Mesodermal cell (in vitro differentiated cells): ENCODE measurements around the gene TIGD2.

Experiments
- H3K27ac ChIP-seq: 2 replicates; pipeline ENCODE4 v1.7.0; 2013; ENCODE audit warnings: mild to moderate bottlenecking, low read depth, low read length, moderate library complexity; ENCODE audit not compliant: severe bottlenecking
- H3K36me3 ChIP-seq: 2 replicates; pipeline ENCODE4 v1.7.1; 2013; ENCODE audit warnings: mild to moderate bottlenecking, low read length, moderate library complexity; ENCODE audit not compliant: control insufficient read depth, insufficient read depth
- H3K4me1 ChIP-seq: one replicate; pipeline ENCODE4 v1.7.1; 2013; ENCODE audit warnings: mild to moderate bottlenecking, low read length; ENCODE audit not compliant: insufficient read depth, control insufficient read depth, poor library complexity, severe bottlenecking
- H3K4me3 ChIP-seq: 2 replicates; pipeline ENCODE4 v1.7.0; 2013; ENCODE audit warnings: low read length, control low read depth, mild to moderate bottlenecking; ENCODE audit not compliant: insufficient read depth, poor library complexity, severe bottlenecking; ENCODE audit errors: extremely low read depth
- H3K9me3 ChIP-seq: 2 replicates; pipeline ENCODE4 v1.7.1; 2013; ENCODE audit warnings: mild to moderate bottlenecking, low read length, moderate library complexity; ENCODE audit not compliant: control insufficient read depth
- WGBS, 2 experiments: methylation state at CpG; one replicate each; pipeline ENCODE4 v1.1.5; 2013; ENCODE audit warnings: missing lambda C conversion rate in 2 of 2; ENCODE audit not compliant: insufficient coverage in 2 of 2; 5-methylcytosine and 5-hydroxymethylcytosine counted together

TIGD2 gene

GRCh38 chr4:89162496-89162895, 51.2 kb downstream of the TIGD2 start:
- no peak overlapping the region for H3K4me3 ChIP-seq
- 50 to 82% methylated on average over 1 of the region's 3 CpGs for WGBS, 2 experiments
- no peaks in the 10 kb centered on the region for H3K36me3 ChIP-seq
- no peaks in the 10 kb centered on the region for H3K4me1 ChIP-seq
- no peak overlapping the region for H3K27ac ChIP-seq
- H3K9me3 ChIP-seq: no peaks in the 10 kb centered on the region

DNA sequence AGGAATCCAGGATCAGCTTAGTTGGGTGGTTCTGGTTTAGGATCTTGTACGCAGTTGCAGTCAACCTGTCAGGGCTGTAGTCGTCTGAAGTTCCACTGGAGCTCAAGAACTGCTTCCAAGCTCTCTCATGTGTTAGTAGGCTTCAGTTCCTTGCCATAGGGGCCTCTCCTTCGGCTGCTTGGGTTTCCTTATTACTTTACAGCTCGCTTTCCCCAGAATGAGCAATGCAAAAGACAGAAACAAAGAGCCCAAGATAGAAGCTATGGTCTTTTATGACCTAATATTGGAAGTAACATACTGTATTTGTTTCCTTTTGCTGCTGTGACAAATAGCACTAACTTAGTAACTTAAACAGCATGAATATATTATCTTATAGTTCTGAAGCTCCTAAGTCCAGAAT, 51.7 kb downstream of the TIGD2 start:
- no peaks in the 10 kb centered on the region for H3K9me3 ChIP-seq
- no peak overlapping the region for H3K27ac ChIP-seq
- 91 to 92% methylated on average over 2 to 3 of the region's 4 CpGs for WGBS, 2 experiments
- no peak overlapping the region for H3K4me3 ChIP-seq
- H3K4me1 ChIP-seq: no peaks in the 10 kb centered on the region
- no peaks in the 10 kb centered on the region for H3K36me3 ChIP-seq

- Histone ChIP-seq H3K4me3 (no peak overlapping the region), H3K27ac (no peak overlapping the region), H3K9me3 (no peaks in the 10 kb centered on the region), H3K4me1 (no peaks in the 10 kb centered on the region), H3K36me3 (no peaks in the 10 kb centered on the region)
- no CpG with 5 or more reads among the region's 2 CpGs for WGBS, 2 experiments
Observed at GRCh38 chr4:89164400-89164799, 53.1 kb downstream of the TIGD2 start.
